Small intestine (tissue), 7 donors: Measurements from ENCODE around the gene RASA3. TPM values are rescaled to one million over a fixed set of nuclear protein-coding genes. Genes with fewer than 3 reads are reported as not detected.
"Not testable (repeated sequence)": the region's sequence is repeated elsewhere in the genome, so short reads cannot be mapped to it uniquely, and the experiment has no call there.

Source experiments
- DNase-seq, 2 donors: peaks; one replicate each; pipeline versions ENCODE4 v3.0.0 to v3.0.0-alpha.2; 2013
- FAIRE-seq: peaks from 2 replicates; lab custom pipeline; 2012; peaks lifted over from hg19 to GRCh38; lab: Jason Lieb, UNC
- H3K27ac ChIP-seq, 3 donors: one replicate each; pipeline ENCODE4 v1.5.1; 2013; ENCODE audit warnings: low read length in 2 of 3, mild to moderate bottlenecking in 2 of 3, control low read depth in 1 of 3, inconsistent platforms in 1 of 3, low read depth in 1 of 3, moderate library complexity in 1 of 3
- H3K27me3 ChIP-seq, 3 donors: one replicate each; pipeline ENCODE4 v1.6.1; 2013; ENCODE audit warnings: low read length in 3 of 3, inconsistent platforms in 1 of 3; ENCODE audit not compliant: control insufficient read depth in 3 of 3, insufficient read depth in 3 of 3
- H3K36me3 ChIP-seq, 3 donors: one replicate each; pipeline ENCODE4 v1.6.1; 2013; ENCODE audit warnings: low read length in 3 of 3, inconsistent platforms in 1 of 3, low read depth in 1 of 3, mild to moderate bottlenecking in 1 of 3, moderate library complexity in 1 of 3; ENCODE audit not compliant: control insufficient read depth in 3 of 3, insufficient read depth in 2 of 3
- H3K4me1 ChIP-seq, 3 donors: one replicate each; pipeline ENCODE4 v1.6.1; 2013; ENCODE audit warnings: low read length in 2 of 3, inconsistent platforms in 1 of 3, low read depth in 1 of 3, mild to moderate bottlenecking in 1 of 3, moderate library complexity in 1 of 3; ENCODE audit not compliant: control insufficient read depth in 3 of 3, insufficient read depth in 2 of 3
- H3K4me3 ChIP-seq, 3 donors: one replicate each; pipeline ENCODE4 v1.5.1; 2013; ENCODE audit warnings: low read length in 3 of 3, control low read depth in 1 of 3, inconsistent platforms in 1 of 3, low read depth in 1 of 3, mild to moderate bottlenecking in 1 of 3, moderate library complexity in 1 of 3
- H3K9me3 ChIP-seq, 2 donors: one replicate each; pipeline ENCODE4 v1.6.1; 2013; ENCODE audit warnings: low read depth in 1 of 2, low read length in 1 of 2; ENCODE audit not compliant: control insufficient read depth in 2 of 2, insufficient read depth in 1 of 2
- WGBS, 3 donors: extraction: QIAGEN DNeasy Blood & Tissue Kit; methylation state at CpG; one replicate each; pipeline ENCODE4 v1.1.7; 2013; 5-methylcytosine and 5-hydroxymethylcytosine counted together
- polyA plus RNA-seq, 4 donors: library from polyadenylated mRNA; stranded (reverse) in 3 of 4; unstranded in 1 of 4; fragments of 200-250 nt in 3 of 4; fragments of 120-200 nt in 1 of 4; gene quantifications; one replicate each; pipeline versions ENCODE4 v1.2.1 to v1.2.3, GENCODE V29; 2013
- donor health status: healthy with polysubstance abuse.
- donor health status: control.
- donor health status: control.
- donor health status: Bipolar disorder and iron deficiency.
- donor health status: healthy.

RASA3 gene
- polyA plus RNA-seq, 4 donors, result 2.0 to 7.2 (median 6.5) TPM

DNA sequence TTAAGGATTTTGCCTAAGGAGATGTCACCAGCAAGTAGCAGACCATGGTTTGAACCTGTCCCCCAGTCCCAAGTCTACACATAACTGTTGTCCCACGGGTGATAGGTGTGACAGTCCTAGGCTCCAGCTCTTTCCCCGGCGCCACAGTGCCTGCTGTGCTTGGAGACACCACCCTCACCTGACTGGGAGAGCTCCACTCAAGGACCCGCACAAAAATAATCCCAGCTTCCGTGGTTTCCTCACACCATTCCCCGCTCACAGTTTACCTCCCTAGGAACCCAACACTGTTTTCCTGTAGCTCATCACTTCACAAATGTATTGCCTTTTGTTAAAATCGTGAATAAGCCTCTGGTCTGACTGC lies 19.8 kb upstream of the RASA3 start:
- Histone ChIP-seq H3K4me1 (no peaks in the 10 kb centered on the region), H3K27ac (no peak overlapping the region), H3K36me3 (no peaks in the 10 kb centered on the region), H3K27me3 (peaks cover 0 to 9% (median 0%) of the 10 kb centered on the region in 3 donors), H3K9me3 (no peaks in the 10 kb centered on the region), H3K4me3 (no peak overlapping the region)
- FAIRE-seq, result no peak
- no peak for DNase-seq
- 91 to 94% (median 92%) methylated on average over 7 of the region's 7 CpGs for WGBS, 3 donors

DNA sequence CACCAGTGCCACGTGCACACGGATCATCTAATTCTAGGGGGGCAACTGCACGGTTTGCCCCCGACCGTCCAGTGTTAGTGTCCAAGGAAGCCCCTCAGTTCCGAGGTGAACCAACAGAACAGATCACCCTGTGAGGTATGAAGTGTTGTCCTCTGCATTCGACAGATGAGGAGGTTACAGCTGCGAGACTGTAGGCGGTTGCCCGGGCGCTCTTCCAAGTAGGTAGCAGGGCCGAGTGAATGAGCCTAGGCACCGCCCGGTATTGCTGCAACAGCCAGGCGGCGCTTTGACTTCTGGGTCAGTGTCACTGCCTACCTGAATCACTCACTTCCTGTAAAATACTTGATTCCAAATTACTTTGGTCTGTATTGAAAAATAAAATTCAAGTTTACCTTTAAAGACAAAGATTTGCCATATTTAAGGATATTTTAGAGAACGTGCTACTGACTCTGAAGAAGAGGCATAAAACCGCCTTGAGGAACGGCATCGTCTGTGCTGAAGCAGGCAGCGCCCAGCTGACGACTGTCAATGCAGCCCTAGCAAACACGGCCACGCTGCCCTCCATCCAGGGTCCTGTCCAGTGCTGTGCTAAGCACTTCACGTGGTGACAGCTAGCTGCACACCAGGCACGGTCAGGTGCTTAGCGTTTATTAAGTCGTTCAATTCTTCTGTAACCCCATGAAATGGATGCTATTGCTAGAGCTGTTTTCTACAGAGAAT lies 19.3 kb upstream of the RASA3 start:
- Histone ChIP-seq H3K27ac (no peak overlapping the region), H3K27me3 (peaks cover 0 to 9% (median 0%) of the 10 kb centered on the region in 3 donors), H3K4me3 (no peak overlapping the region), H3K4me1 (no peaks in the 10 kb centered on the region), H3K9me3 (no peaks in the 10 kb centered on the region), H3K36me3 (no peaks in the 10 kb centered on the region)
- DNase-seq (peak in 1 of 2 donors; percentile 88), FAIRE-seq (no peak)
- WGBS, 3 donors, result 48 to 72% (median 58%) methylated on average over 28 of the region's 28 CpGs

GRCh38 chr13:114151031-114151430 lies 18.6 kb upstream of the RASA3 start:
- WGBS, 3 donors, result 77 to 84% (median 83%) methylated on average over 10 of the region's 10 CpGs
- no peaks in the 10 kb centered on the region for H3K9me3 ChIP-seq
- DNase-seq (no peak), FAIRE-seq (no peak)
- H3K36me3 ChIP-seq, result no peaks in the 10 kb centered on the region
- no peak overlapping the region for H3K27ac ChIP-seq
- H3K27me3 ChIP-seq, result peaks cover 0 to 9% (median 0%) of the 10 kb centered on the region in 3 donors
- no peak overlapping the region for H3K4me3 ChIP-seq
- H3K4me1 ChIP-seq, result no peaks in the 10 kb centered on the region

- WGBS, 3 donors, result 75 to 86% (median 76%) methylated on average over 12 of the region's 12 CpGs
- Histone ChIP-seq H3K4me3 (no peak overlapping the region), H3K36me3 (no peaks in the 10 kb centered on the region), H3K27ac (no peak overlapping the region), H3K4me1 (no peaks in the 10 kb centered on the region), H3K27me3 (peaks cover 0 to 9% (median 0%) of the 10 kb centered on the region in 3 donors), H3K9me3 (no peaks in the 10 kb centered on the region)
- FAIRE-seq (no peak), DNase-seq (no peak)
Observed at GRCh38 chr13:114149774-114150740, 17.6 kb upstream of the RASA3 start.

DNA sequence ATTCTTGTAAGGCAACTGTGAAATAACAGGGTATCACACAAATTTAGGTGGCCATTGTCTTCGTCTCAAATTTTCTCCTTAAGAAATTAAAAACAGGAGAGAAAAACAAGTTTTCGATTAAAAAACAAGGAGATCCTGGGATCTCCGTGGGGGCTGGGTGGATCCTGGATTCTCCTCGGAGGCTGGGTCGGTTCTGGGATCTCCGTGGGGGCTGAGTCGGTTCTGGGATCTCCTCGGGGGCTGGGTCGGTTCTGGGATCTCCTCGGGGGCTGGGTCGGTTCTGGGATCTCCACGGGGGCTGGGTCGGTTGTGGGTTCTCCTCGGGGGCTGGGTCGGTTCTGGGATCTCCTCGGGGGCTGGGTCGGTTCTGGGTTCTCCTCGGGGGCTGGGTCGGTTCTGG lies 16.5 kb upstream of the RASA3 start:
- not testable (repeated sequence) for H3K4me3 ChIP-seq, H3K4me1 ChIP-seq, H3K9me3 ChIP-seq, FAIRE-seq, DNase-seq, H3K27ac ChIP-seq, H3K27me3 ChIP-seq, H3K36me3 ChIP-seq
- WGBS, 3 donors, result 90 to 94% (median 90%) methylated on average over 19 of the region's 19 CpGs

GRCh38 chr13:114148521-114148855 lies 16.1 kb upstream of the RASA3 start:
- no peak overlapping the region for H3K4me3 ChIP-seq
- FAIRE-seq (no peak), DNase-seq (peak in 1 of 2 donors; percentile 56)
- peaks cover 0 to 4% (median 0%) of the 10 kb centered on the region in 3 donors for H3K4me1 ChIP-seq
- H3K9me3 ChIP-seq, result no peaks in the 10 kb centered on the region
- H3K27me3 ChIP-seq, result peaks cover 0 to 9% (median 0%) of the 10 kb centered on the region in 3 donors
- H3K27ac ChIP-seq, result peak overlapping the region in 1 of 3 donors; percentile 70
- no peaks in the 10 kb centered on the region for H3K36me3 ChIP-seq
- 57 to 79% (median 60%) methylated on average over 8 of the region's 8 CpGs for WGBS, 3 donors

DNA sequence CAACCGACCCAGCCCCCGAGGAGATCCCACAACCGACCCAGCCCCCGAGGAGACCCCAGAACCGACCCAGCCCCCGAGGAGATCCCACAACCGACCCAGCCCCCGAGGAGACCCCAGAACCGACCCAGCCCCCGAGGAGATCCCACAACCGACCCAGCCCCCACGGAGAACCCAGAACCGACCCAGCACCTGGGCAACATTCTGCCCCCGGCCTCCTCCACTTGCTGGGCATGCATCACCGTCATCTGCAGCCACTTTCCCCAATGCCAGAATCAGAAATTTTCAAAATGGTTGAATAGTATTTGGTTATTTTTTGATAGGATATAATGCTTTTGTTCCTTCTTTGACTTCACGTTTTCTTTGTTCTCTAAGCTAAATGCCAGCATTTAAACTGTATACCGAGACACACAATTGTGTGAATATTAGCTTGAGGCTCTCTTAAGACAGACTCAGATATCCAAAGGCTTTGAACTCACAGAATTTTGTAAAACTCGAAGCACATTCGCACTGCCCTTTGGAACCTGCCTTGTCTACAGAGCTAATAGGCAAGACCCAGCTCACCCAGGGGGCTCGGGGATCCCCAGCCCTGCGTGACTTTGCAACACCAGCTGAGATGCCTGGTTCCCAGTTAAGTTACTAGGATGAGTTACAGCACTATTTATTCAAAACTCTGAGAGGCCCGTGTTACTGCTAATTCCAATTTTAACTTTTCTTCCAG lies 15.5 kb upstream of the RASA3 start:
- DNase-seq (no peak), FAIRE-seq (no peak)
- Histone ChIP-seq H3K4me1 (peaks cover 0 to 4% (median 0%) of the 10 kb centered on the region in 3 donors), H3K27ac (peak overlapping the region in 1 of 3 donors; percentile 70), H3K27me3 (peaks cover 0 to 9% (median 0%) of the 10 kb centered on the region in 3 donors), H3K4me3 (no peak overlapping the region), H3K9me3 (no peaks in the 10 kb centered on the region), H3K36me3 (no peaks in the 10 kb centered on the region)
- 83 to 88% (median 83%) methylated on average over 20 to 22 of the region's 22 CpGs for WGBS, 3 donors

- WGBS, 3 donors, result 68 to 86% (median 76%) methylated on average over 10 of the region's 10 CpGs
- no peak for DNase-seq
- no peak for FAIRE-seq
- no peaks in the 10 kb centered on the region for H3K9me3 ChIP-seq
- H3K36me3 ChIP-seq, result no peaks in the 10 kb centered on the region
- no peak overlapping the region for H3K4me3 ChIP-seq
- peaks cover 0 to 5% (median 4%) of the 10 kb centered on the region in 3 donors for H3K4me1 ChIP-seq
- H3K27ac ChIP-seq, result no peak overlapping the region
- peaks cover 0 to 6% (median 0%) of the 10 kb centered on the region in 3 donors for H3K27me3 ChIP-seq
Observed at GRCh38 chr13:114146629-114147028, 14.2 kb upstream of the RASA3 start.
